HG03280 (cell line): ENCODE results near the gene UBE2R2.
"Not testable (repeated sequence)": the region's sequence is repeated elsewhere in the genome, so short reads cannot be mapped to it uniquely, and the experiment has no call there.

Source experiments
- ATAC-seq: cut with Tn5 transposase; IDR thresholded peaks from one replicate; pipeline ENCODE4 v1.9.1; 2021; ENCODE audit warnings: mild to moderate bottlenecking, moderate library complexity; ENCODE audit not compliant: unreplicated experiment

Gene UBE2R2

GRCh38 chr9:33798545-33798944 lies 18.4 kb upstream of the UBE2R2 start:
- no peak for ATAC-seq

GRCh38 chr9:33799928-33800704 lies 16.8 kb upstream of the UBE2R2 start:
- no peak for ATAC-seq

GRCh38 chr9:33800886-33801285 lies 16.1 kb upstream of the UBE2R2 start:
- no peak for ATAC-seq

- ATAC-seq: not testable (repeated sequence)
Observed at GRCh38 chr9:33801943-33802500, 14.9 kb upstream of the UBE2R2 start.

- ATAC-seq: not testable (repeated sequence)
Observed at GRCh38 chr9:33804196-33804595, 12.8 kb upstream of the UBE2R2 start.

- ATAC-seq: not testable (repeated sequence)
Observed at GRCh38 chr9:33807156-33807555, 9.8 kb upstream of the UBE2R2 start.

- not testable (repeated sequence) for ATAC-seq
Observed at GRCh38 chr9:33808979-33809322, 8.0 kb upstream of the UBE2R2 start.

- no peak for ATAC-seq
Observed at GRCh38 chr9:33809506-33809905, 7.5 kb upstream of the UBE2R2 start.

GRCh38 chr9:33813712-33814641 lies 3.0 kb upstream of the UBE2R2 start:
- no peak for ATAC-seq

GRCh38 chr9:33815781-33816180 lies 1.2 kb upstream of the UBE2R2 start:
- ATAC-seq: no peak

- peak; percentile 19 for ATAC-seq
Observed at GRCh38 chr9:33817327-33818166, 587 bp downstream of the UBE2R2 start.

GRCh38 chr9:33818167-33818846 lies 1.3 kb downstream of the UBE2R2 start:
- no peak for ATAC-seq

- ATAC-seq: no peak
Observed at GRCh38 chr9:33818847-33819500, 2.0 kb downstream of the UBE2R2 start.

GRCh38 chr9:33820231-33820745 lies 3.3 kb downstream of the UBE2R2 start:
- ATAC-seq: no peak

GRCh38 chr9:33823801-33824200 lies 6.8 kb downstream of the UBE2R2 start:
- ATAC-seq: no peak

GRCh38 chr9:33827285-33827684 lies 10.3 kb downstream of the UBE2R2 start:
- ATAC-seq: not testable (repeated sequence)

- not testable (repeated sequence) for ATAC-seq
Observed at GRCh38 chr9:33829641-33830230, 12.8 kb downstream of the UBE2R2 start.

- ATAC-seq: no peak
Observed at GRCh38 chr9:33835625-33836260, 18.8 kb downstream of the UBE2R2 start.
